NOMO-1 (cell line): ENCODE data around the gene AFF1.

Source experiments
- DNase-seq, 2 experiments: peaks; one replicate each; lab custom pipeline; 2025; ENCODE audit not compliant: unreplicated experiment in 2 of 2; lab: John Stamatoyannopoulos, UW

AFF1 gene

DNA sequence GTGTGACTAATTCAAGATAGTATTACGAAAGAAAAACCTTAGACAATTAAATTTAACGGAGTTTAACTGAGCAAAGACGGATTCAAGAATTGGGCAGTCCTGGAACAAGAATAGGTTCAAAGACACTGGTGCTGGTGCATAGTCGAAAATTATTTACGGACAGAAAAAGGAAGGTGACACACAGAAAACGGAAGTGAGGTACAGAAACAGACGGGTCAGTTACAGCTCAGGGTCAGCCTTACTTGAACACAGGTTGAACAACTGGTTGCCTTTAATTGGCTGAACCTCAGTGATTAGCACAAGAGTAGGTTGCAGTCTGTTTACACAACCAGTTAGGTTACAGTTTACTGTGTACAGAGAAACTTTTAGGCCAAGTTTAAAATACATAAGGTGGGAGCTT, 254.1 kb downstream of the AFF1 start:
- peak; percentile 48 to 92 for DNase-seq
